ENCODE measurements around the gene FAU.

GRCh38 chr11:65151331-65151899, 29.5 kb upstream of the FAU start:
- no peak for TF ChIP-seq PRDM10 (CRISPR knock-in tag; IDR thresholded peaks at IDR 0.05; ENCODE audit: low read depth)
- no peak for TF ChIP-seq DDIT3 (CRISPR knock-in tag; IDR thresholded peaks at IDR 0.05)
- no peak for TF ChIP-seq IKZF1 (IDR thresholded peaks at IDR 0.05)
- TF ChIP-seq JUN (CRISPR knock-in tag; IDR thresholded peaks at IDR 0.05), result no peak
- no peak for TF ChIP-seq PLRG1 (conservative IDR thresholded peaks at IDR 0.05)
- no peak for TF ChIP-seq CBX5 (CRISPR knock-in tag; IDR thresholded peaks at IDR 0.05; ENCODE audit: borderline replicate concordance)
- no peak for TF ChIP-seq RBM39 (IDR thresholded peaks at IDR 0.05; ENCODE audit: low read depth, low read length, poor library complexity, severe bottlenecking)
- no peak for TF ChIP-seq ARNT (IDR thresholded peaks at IDR 0.05)
- no peak for TF ChIP-seq ZKSCAN8 (CRISPR knock-in tag; IDR thresholded peaks at IDR 0.05; ENCODE audit: borderline replicate concordance)
- TF ChIP-seq ZNF12 (CRISPR knock-in tag; IDR thresholded peaks at IDR 0.05), result no peak
- TF ChIP-seq ZNF512 (CRISPR knock-in tag; IDR thresholded peaks at IDR 0.05), result no peak
- no peak for TF ChIP-seq ZNF607 (CRISPR knock-in tag; IDR thresholded peaks at IDR 0.05; ENCODE audit: borderline replicate concordance)
- no peak for TF ChIP-seq MXD4 (CRISPR knock-in tag; IDR thresholded peaks at IDR 0.05)

Measured in HepG2 (cell line).